ENCODE results near the gene LSAMP. TPM values are rescaled to one million over a fixed set of nuclear protein-coding genes. Genes with fewer than 3 reads are reported as not detected.

Gene LSAMP
- polyA plus RNA-seq, 1 of the 3 experiments (the other 2 are of a cell fraction): 6.6 TPM

- Histone ChIP-seq H3F3A (replicated peaks; ENCODE audit: insufficient read depth) (peaks cover 11% of the 10 kb centered on the region), H3K36me3 (replicated peaks in 1 of 2; ENCODE audit: control insufficient read depth in 1 of 2, insufficient read depth in 2 of 2, low read length in 1 of 2) (no peaks in the 10 kb centered on the region), H3K4me1 (ENCODE audit: control insufficient read depth in 1 of 2, insufficient read depth in 2 of 2, low read depth in 1 of 2, low read length in 1 of 2) (no peaks in the 10 kb centered on the region; a peak in 1 of 4 replicates), H3K27ac (ENCODE audit: low read depth in 2 of 2, low read length in 1 of 2) (no peak overlapping the region), H3K9ac (no peak overlapping the region), H3K9me2 (no peaks in the 10 kb centered on the region), H3K4me3 (ENCODE audit: low read depth in 2 of 2, low read length in 1 of 2) (no peak overlapping the region), H3K79me2 (ENCODE audit: insufficient read depth) (no peaks in the 10 kb centered on the region), H2AFZ (ENCODE audit: low read depth) (no peak overlapping the region), H4K20me1 (ENCODE audit: insufficient read depth) (no peaks in the 10 kb centered on the region), H3K9me3 (no peaks in the 10 kb centered on the region), H3K4me2 (no peak overlapping the region), H3K27me3 (ENCODE audit: insufficient read depth) (no peaks in the 10 kb centered on the region)
- 55% methylated on average over 2 of the region's 2 CpGs for WGBS (ENCODE audit: low lambda C conversion rate)
- POLR2A ChIA-PET: no interaction called here
- DNase-seq: no peak
- peak; percentile 12; the same call in 1 of the 2 replicates for TF ChIP-seq CTCF (IDR thresholded peaks at IDR 0.05)
- TF ChIP-seq GABPA (IDR thresholded peaks at IDR 0.05; ENCODE audit: low read depth): no peak
- CTCF ChIA-PET: interaction anchor here (1.7 kb wide), 1 partner anchor 16 kb away, joined by 4 read pairs; no protein-coding TSS in a partner anchor
Measured at GRCh38 chr3:116306720-116307119, 138.6 kb downstream of the LSAMP start.

- no peak overlapping the region for H3K27ac ChIP-seq (ENCODE audit: low read depth in 2 of 2, low read length in 1 of 2)
- no peak overlapping the region for H3K4me2 ChIP-seq
- no peak for DNase-seq
- no peaks in the 10 kb centered on the region for H3K9me2 ChIP-seq
- no peak overlapping the region for H3K9ac ChIP-seq
- H3K79me2 ChIP-seq (ENCODE audit: insufficient read depth): no peaks in the 10 kb centered on the region
- CTCF ChIA-PET: interaction anchor here (1.7 kb wide), 1 partner anchor 17 kb away, joined by 4 read pairs; no protein-coding TSS in a partner anchor
- H3K4me3 ChIP-seq (ENCODE audit: low read depth in 2 of 2, low read length in 1 of 2): no peak overlapping the region
- no peaks in the 10 kb centered on the region; a peak in 1 of 4 replicates for H3K4me1 ChIP-seq (ENCODE audit: control insufficient read depth in 1 of 2, insufficient read depth in 2 of 2, low read depth in 1 of 2, low read length in 1 of 2)
- TF ChIP-seq RFX5 (IDR thresholded peaks at IDR 0.05; ENCODE audit: low read length) (no peak), USF2 (IDR thresholded peaks at IDR 0.05; ENCODE audit: borderline replicate concordance, low read depth, low read length) (no peak), TAF1 (IDR thresholded peaks at IDR 0.05; ENCODE audit: borderline replicate concordance, low read depth, low read length) (no peak)
- no peaks in the 10 kb centered on the region for H3K9me3 ChIP-seq
- H3K36me3 ChIP-seq (replicated peaks in 1 of 2; ENCODE audit: control insufficient read depth in 1 of 2, insufficient read depth in 2 of 2, low read length in 1 of 2): no peaks in the 10 kb centered on the region
- 97% methylated on average over 1 of the region's 1 CpG for WGBS (ENCODE audit: low lambda C conversion rate)
- H3F3A ChIP-seq (replicated peaks; ENCODE audit: insufficient read depth): peaks cover 11% of the 10 kb centered on the region
- no peaks in the 10 kb centered on the region for H4K20me1 ChIP-seq (ENCODE audit: insufficient read depth)
- no peak overlapping the region for H2AFZ ChIP-seq (ENCODE audit: low read depth)
- no peaks in the 10 kb centered on the region for H3K27me3 ChIP-seq (ENCODE audit: insufficient read depth)
- POLR2A ChIA-PET: no interaction called here
Measured at GRCh38 chr3:116306149-116306548, 139.1 kb downstream of the LSAMP start.

GRCh38 chr3:116302087-116302747 is 143.1 kb downstream of the LSAMP start:
- Histone ChIP-seq H4K20me1 (ENCODE audit: insufficient read depth) (no peaks in the 10 kb centered on the region), H3K79me2 (ENCODE audit: insufficient read depth) (no peaks in the 10 kb centered on the region), H3K9me3 (no peaks in the 10 kb centered on the region), H3F3A (replicated peaks; ENCODE audit: insufficient read depth) (peaks cover 11% of the 10 kb centered on the region), H3K4me1 (ENCODE audit: control insufficient read depth in 1 of 2, insufficient read depth in 2 of 2, low read depth in 1 of 2, low read length in 1 of 2) (peaks cover 0 to 7% of the 10 kb centered on the region in 2 experiments; a peak in 2 of 4 replicates), H3K4me2 (peak overlapping the region; percentile 18; the same call in 1 of the 2 replicates), H3K27ac (ENCODE audit: low read depth in 2 of 2, low read length in 1 of 2) (peak overlapping the region; percentile 18 to 77; a peak in 3 of 4 replicates), H2AFZ (ENCODE audit: low read depth) (no peak overlapping the region), H3K9ac (no peak overlapping the region), H3K27me3 (ENCODE audit: insufficient read depth) (no peaks in the 10 kb centered on the region), H3K4me3 (ENCODE audit: low read depth in 2 of 2, low read length in 1 of 2) (no peak overlapping the region), H3K9me2 (no peaks in the 10 kb centered on the region), H3K36me3 (replicated peaks in 1 of 2; ENCODE audit: control insufficient read depth in 1 of 2, insufficient read depth in 2 of 2, low read length in 1 of 2) (no peaks in the 10 kb centered on the region)
- DNase-seq: no peak
- CTCF ChIA-PET: no interaction called here
- POLR2A ChIA-PET: no interaction called here
- 27% methylated on average over 4 of the region's 4 CpGs for WGBS (ENCODE audit: low lambda C conversion rate)
- TF ChIP-seq USF2 (IDR thresholded peaks at IDR 0.05; ENCODE audit: borderline replicate concordance, low read depth, low read length) (no peak), RCOR1 (IDR thresholded peaks at IDR 0.05; ENCODE audit: low read length) (no peak), RFX5 (IDR thresholded peaks at IDR 0.05; ENCODE audit: low read length) (no peak), FOXM1 (IDR thresholded peaks at IDR 0.05; ENCODE audit: low read depth) (peak; percentile 37; the same call in 1 of the 2 replicates), FOSL2 (IDR thresholded peaks at IDR 0.05; ENCODE audit: borderline replicate concordance, low read depth) (peak; percentile 76), PBX3 (IDR thresholded peaks at IDR 0.05) (peak; percentile 93), FOXJ3 (CRISPR knock-in tag; IDR thresholded peaks at IDR 0.05) (no peak), TAF1 (IDR thresholded peaks at IDR 0.05; ENCODE audit: borderline replicate concordance, low read depth, low read length) (no peak), SMC3 (IDR thresholded peaks at IDR 0.05; ENCODE audit: low read depth, low read length) (no peak), POLR2AphosphoS5 (IDR thresholded peaks at IDR 0.05; ENCODE audit: low read depth, low read length) (peak; percentile 72; the same call in 1 of the 2 replicates), NFIC (IDR thresholded peaks at IDR 0.05; ENCODE audit: borderline replicate concordance) (peak; percentile 57; the same call in 1 of the 2 replicates)

Data from SK-N-SH (cell line).